Large intestine (tissue), 3 donors: Measurements from ENCODE around the gene MFSD6. TPM values are rescaled to one million over a fixed set of nuclear protein-coding genes. Genes with fewer than 3 reads are reported as not detected.

ENCODE experiments used
- DNase-seq, 2 donors: peaks; one replicate each; pipeline versions ENCODE4 v3.0.0 to v3.0.0-alpha.2; 2013
- H3K27ac ChIP-seq: one replicate; pipeline ENCODE4 v1.5.1; 2013; ENCODE audit warnings: low read length
- H3K27me3 ChIP-seq: 2 replicates; pipeline ENCODE4 v1.6.1; 2013; ENCODE audit warnings: low read length; ENCODE audit not compliant: control insufficient read depth, insufficient read depth
- H3K36me3 ChIP-seq: 2 replicates; pipeline ENCODE4 v1.6.1; 2013; ENCODE audit warnings: low read length; ENCODE audit not compliant: control insufficient read depth, insufficient read depth
- H3K4me1 ChIP-seq: one replicate; pipeline ENCODE4 v1.6.1; 2013; ENCODE audit warnings: low read length; ENCODE audit not compliant: control insufficient read depth, insufficient read depth
- H3K4me3 ChIP-seq: one replicate; pipeline ENCODE4 v1.5.1; 2013; ENCODE audit warnings: low read length
- H3K9me3 ChIP-seq: one replicate; pipeline ENCODE4 v1.6.1; 2013; ENCODE audit warnings: mild to moderate bottlenecking, low read depth, low read length, moderate library complexity; ENCODE audit not compliant: control insufficient read depth
- WGBS: methylation state at CpG from one replicate; pipeline ENCODE4 v1.1.5; 2013; ENCODE audit warnings: low lambda C conversion rate; ENCODE audit not compliant: insufficient coverage; 5-methylcytosine and 5-hydroxymethylcytosine counted together
- polyA plus RNA-seq: library from polyadenylated mRNA; unstranded; fragments of 120-200 nt; gene quantifications from one replicate; pipeline ENCODE4 v1.2.1, GENCODE V29; 2013

MFSD6 gene
- polyA plus RNA-seq, 1 donor = 21.8 TPM

GRCh38 chr2:190435031-190435670 is 27.0 kb downstream of the MFSD6 start:
- H3K4me3 ChIP-seq = no peak overlapping the region
- H3K27me3 ChIP-seq = no peaks in the 10 kb centered on the region
- WGBS = 100% methylated on average over 1 of the region's 2 CpGs
- DNase-seq = no peak
- peaks cover 3% of the 10 kb centered on the region for H3K9me3 ChIP-seq
- H3K36me3 ChIP-seq = peaks cover 19% of the 10 kb centered on the region
- H3K4me1 ChIP-seq = no peaks in the 10 kb centered on the region
- H3K27ac ChIP-seq = no peak overlapping the region

GRCh38 chr2:190436557-190436956 is 28.4 kb downstream of the MFSD6 start:
- H3K36me3 ChIP-seq = peaks cover 19% of the 10 kb centered on the region
- H3K4me1 ChIP-seq = no peaks in the 10 kb centered on the region
- no peak overlapping the region for H3K4me3 ChIP-seq
- WGBS = no CpG with 5 or more reads among the region's 5 CpGs
- H3K27ac ChIP-seq = no peak overlapping the region
- peak in 1 of 2 donors; percentile 21 for DNase-seq
- H3K9me3 ChIP-seq = peaks cover under 1% of the 10 kb centered on the region
- no peaks in the 10 kb centered on the region for H3K27me3 ChIP-seq

GRCh38 chr2:190440113-190440512 is 32.0 kb downstream of the MFSD6 start:
- no peak for DNase-seq

GRCh38 chr2:190441564-190441963 is 33.4 kb downstream of the MFSD6 start:
- no peaks in the 10 kb centered on the region for H3K27me3 ChIP-seq
- no peaks in the 10 kb centered on the region for H3K4me1 ChIP-seq
- H3K9me3 ChIP-seq = no peaks in the 10 kb centered on the region
- no peak overlapping the region for H3K27ac ChIP-seq
- WGBS = no CpG with 5 or more reads among the region's 4 CpGs
- no peak for DNase-seq
- peaks cover 14% of the 10 kb centered on the region for H3K36me3 ChIP-seq
- H3K4me3 ChIP-seq = no peak overlapping the region

More at GRCh38 chr2:190440113-190440512, 32.0 kb downstream of the MFSD6 start:
- H3K4me3 ChIP-seq = no peak overlapping the region
- peaks cover 19% of the 10 kb centered on the region for H3K36me3 ChIP-seq
- no peak overlapping the region for H3K27ac ChIP-seq
- no peaks in the 10 kb centered on the region for H3K9me3 ChIP-seq
- no peaks in the 10 kb centered on the region for H3K27me3 ChIP-seq
- no peaks in the 10 kb centered on the region for H3K4me1 ChIP-seq

GRCh38 chr2:190443055-190443454 is 34.9 kb downstream of the MFSD6 start:
- no peak overlapping the region for H3K4me3 ChIP-seq
- H3K9me3 ChIP-seq = no peaks in the 10 kb centered on the region
- 100% methylated on average over 1 of the region's 2 CpGs for WGBS
- H3K27me3 ChIP-seq = no peaks in the 10 kb centered on the region
- no peak overlapping the region for H3K27ac ChIP-seq
- peaks cover 2% of the 10 kb centered on the region for H3K36me3 ChIP-seq
- DNase-seq = no peak
- no peaks in the 10 kb centered on the region for H3K4me1 ChIP-seq

DNA sequence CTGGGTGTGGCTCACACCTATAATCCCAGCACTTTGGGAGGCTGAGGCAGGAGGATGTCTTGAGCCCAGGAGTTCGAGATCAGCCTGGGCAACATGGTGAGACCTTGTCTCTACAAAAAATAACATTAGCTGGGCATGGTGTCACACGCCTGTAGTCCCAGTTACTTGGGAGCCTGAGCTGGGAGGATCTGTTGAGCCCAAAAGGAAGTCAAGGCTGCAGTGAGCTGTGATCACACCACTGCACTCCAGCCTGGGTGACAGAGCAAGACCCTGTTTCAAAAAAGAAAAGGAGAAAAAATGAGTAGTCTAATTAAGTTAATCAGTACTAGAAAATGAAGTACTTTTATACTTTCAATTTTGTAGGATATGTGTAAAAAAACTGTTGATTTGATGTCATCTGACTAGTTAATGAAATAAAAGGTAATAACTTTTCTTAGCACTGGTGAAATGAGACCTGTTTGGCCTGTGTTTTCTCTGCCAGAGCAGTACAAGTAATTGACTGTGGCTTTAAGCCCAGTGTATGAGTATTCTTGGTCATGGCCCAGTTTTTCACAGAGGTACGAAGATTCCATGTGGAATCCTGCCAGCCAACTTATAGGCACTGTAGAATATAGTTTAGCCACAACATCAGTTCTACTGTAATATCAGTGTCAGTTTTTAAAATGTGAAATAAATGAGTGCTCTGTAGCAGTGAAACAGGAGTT is 35.8 kb downstream of the MFSD6 start:
- no peak overlapping the region for H3K27ac ChIP-seq
- DNase-seq = no peak
- H3K36me3 ChIP-seq = no peaks in the 10 kb centered on the region
- no peaks in the 10 kb centered on the region for H3K9me3 ChIP-seq
- H3K27me3 ChIP-seq = no peaks in the 10 kb centered on the region
- H3K4me3 ChIP-seq = no peak overlapping the region
- no CpG with 5 or more reads among the region's 3 CpGs for WGBS
- no peaks in the 10 kb centered on the region for H3K4me1 ChIP-seq

DNA sequence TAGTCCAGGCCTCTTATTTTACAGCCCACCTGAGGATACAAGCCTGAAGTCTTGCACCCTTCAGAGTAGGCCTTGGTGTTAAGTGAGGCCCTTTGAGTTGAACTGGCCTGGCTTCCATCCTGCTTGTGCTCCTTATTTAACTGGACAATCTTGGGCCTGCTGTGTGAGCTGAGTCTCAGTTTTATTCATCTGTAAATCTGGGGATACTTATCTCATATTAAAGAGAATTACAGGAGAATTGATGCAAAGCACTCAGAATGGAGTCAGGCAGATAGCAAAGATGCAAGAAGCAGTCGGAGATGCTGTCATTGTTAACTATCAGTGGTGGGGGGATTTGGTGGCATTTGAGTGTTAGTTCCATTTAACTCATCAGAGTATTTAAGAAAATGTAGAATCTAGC is 36.8 kb downstream of the MFSD6 start:
- Histone ChIP-seq H3K36me3 (no peaks in the 10 kb centered on the region), H3K9me3 (no peaks in the 10 kb centered on the region), H3K27ac (no peak overlapping the region), H3K4me3 (no peak overlapping the region), H3K27me3 (no peaks in the 10 kb centered on the region), H3K4me1 (no peaks in the 10 kb centered on the region)
- WGBS = no CpG with 5 or more reads among the region's 1 CpG
- DNase-seq = no peak

GRCh38 chr2:190446193-190446592 is 38.0 kb downstream of the MFSD6 start:
- Histone ChIP-seq H3K27me3 (no peaks in the 10 kb centered on the region), H3K4me3 (no peak overlapping the region), H3K4me1 (no peaks in the 10 kb centered on the region), H3K9me3 (no peaks in the 10 kb centered on the region), H3K36me3 (no peaks in the 10 kb centered on the region), H3K27ac (no peak overlapping the region)
- DNase-seq = no peak
- WGBS = no CpG with 5 or more reads among the region's 2 CpGs

- no CpG with 5 or more reads among the region's 3 CpGs for WGBS
- Histone ChIP-seq H3K27ac (no peak overlapping the region), H3K4me1 (no peaks in the 10 kb centered on the region)
Observed at GRCh38 chr2:190446750-190447516, 38.8 kb downstream of the MFSD6 start.

DNA sequence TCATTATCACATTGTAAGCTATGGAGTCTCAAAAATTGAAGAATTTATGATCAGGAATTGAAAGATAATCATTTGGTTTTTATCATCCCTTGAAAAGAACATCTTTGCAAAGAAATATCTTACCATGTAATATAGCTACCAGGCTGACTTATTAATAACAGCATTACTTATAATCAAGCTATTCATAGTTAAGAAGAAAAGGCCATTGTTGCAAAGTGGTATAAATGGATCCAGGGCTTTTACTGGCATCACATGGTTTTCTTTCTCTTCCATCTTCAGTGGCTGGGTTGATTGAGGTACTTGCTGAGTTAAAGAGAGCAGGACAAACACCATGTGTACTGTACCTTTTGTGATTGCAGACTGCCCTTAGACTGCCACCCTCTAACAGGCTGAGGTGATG is 39.6 kb downstream of the MFSD6 start:
- Histone ChIP-seq H3K4me3 (no peak overlapping the region), H3K27me3 (no peaks in the 10 kb centered on the region)

More at GRCh38 chr2:190446750-190447516, 38.8 kb downstream of the MFSD6 start:
- DNase-seq = no peak
- Histone ChIP-seq H3K27me3 (no peaks in the 10 kb centered on the region), H3K4me3 (no peak overlapping the region), H3K36me3 (no peaks in the 10 kb centered on the region), H3K9me3 (no peaks in the 10 kb centered on the region)

More for the DNA sequence above, 39.6 kb downstream of the MFSD6 start:
- Histone ChIP-seq H3K27ac (no peak overlapping the region), H3K9me3 (no peaks in the 10 kb centered on the region), H3K36me3 (no peaks in the 10 kb centered on the region), H3K4me1 (no peaks in the 10 kb centered on the region)
- DNase-seq = no peak
